Activated CD4-positive, alpha-beta memory T cell treated with anti-CD3 and anti-CD28 coated beads, Interleukin-2, amount 10 ng/mL, durations not matched to agents 7 days and 5 days (primary cell): Measurements from ENCODE around the gene TFB2M. TPM values are rescaled to one million over a fixed set of nuclear protein-coding genes. Genes with fewer than 3 reads are reported as not detected.
"Not testable (repeated sequence)": the region's sequence is repeated elsewhere in the genome, so short reads cannot be mapped to it uniquely, and the experiment has no call there.

ENCODE experiments used
- CTCF ChIA-PET: fragments of 350-600 bp; sonication (Branson Sonifier 250); formaldehyde crosslinking; loops from one replicate; lab custom pipeline; 2021; ENCODE audit warnings: antibody characterized with exemption, inconsistent platforms; lab: Charles Lee
- POLR2A ChIA-PET: fragments of 350-600 bp; sonication (Branson Sonifier 250); formaldehyde crosslinking; loops from one replicate; lab custom pipeline; 2021; ENCODE audit warnings: antibody characterized with exemption; lab: Charles Lee
- DNase-seq: peaks from one replicate; pipeline ENCODE4 v3.0.0-alpha.2; 2020
- H3K27ac Mint-ChIP-seq: one replicate; pipeline ENCODE4 v1.8.0; 2021; ENCODE audit warnings: mild to moderate bottlenecking, mixed read lengths
- H3K27me3 Mint-ChIP-seq: one replicate; pipeline ENCODE4 v1.8.0; 2021; ENCODE audit warnings: mixed read lengths
- H3K36me3 Mint-ChIP-seq: one replicate; pipeline ENCODE4 v1.8.0; 2021; ENCODE audit warnings: low read depth, mixed read lengths
- H3K4me1 Mint-ChIP-seq: one replicate; pipeline ENCODE4 v1.8.0; 2021; ENCODE audit warnings: mixed read lengths
- H3K4me3 Mint-ChIP-seq: one replicate; pipeline ENCODE4 v1.8.0; 2021; ENCODE audit warnings: mild to moderate bottlenecking, mixed read lengths
- H3K9me3 Mint-ChIP-seq: one replicate; pipeline ENCODE4 v1.8.0; 2021; ENCODE audit warnings: mixed read lengths
- total RNA-seq, 2 experiments: library from RNA; stranded (reverse); gene quantifications; one replicate each; pipeline ENCODE4 v1.2.3, GENCODE V29; 2021

TFB2M gene
- total RNA-seq, 2 experiments from 2014 or later = 7.4 to 9.0 TPM

DNA sequence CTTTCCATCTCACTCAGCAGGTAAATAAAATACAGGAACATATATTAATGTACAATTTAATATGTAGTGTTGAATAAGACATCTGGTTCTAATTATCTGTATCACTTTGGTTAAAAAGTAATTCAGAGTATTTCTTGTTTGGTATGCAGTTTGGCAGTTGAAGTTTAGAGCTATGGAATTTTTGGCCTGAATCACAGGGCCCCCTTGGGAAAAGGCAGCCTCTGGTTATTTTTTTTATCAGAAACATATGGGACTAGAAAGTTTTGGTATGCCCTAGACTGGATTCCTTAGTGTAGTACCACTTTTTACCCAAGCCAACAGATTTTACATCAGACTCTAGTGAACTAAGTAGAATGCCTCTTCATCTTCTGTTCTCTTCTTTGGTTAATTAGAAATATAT is 26.6 kb upstream of the TFB2M start:
- DNase-seq = no peak
- Mint-ChIP-seq H3K36me3 (peaks cover 56% of the 10 kb centered on the region), H3K4me1 (peaks cover 24% of the 10 kb centered on the region), H3K27ac (no peak overlapping the region), H3K27me3 (no peaks in the 10 kb centered on the region), H3K4me3 (no peak overlapping the region), H3K9me3 (peaks cover 7% of the 10 kb centered on the region)
- POLR2A ChIA-PET = no interaction called here
- CTCF ChIA-PET = no interaction called here

DNA sequence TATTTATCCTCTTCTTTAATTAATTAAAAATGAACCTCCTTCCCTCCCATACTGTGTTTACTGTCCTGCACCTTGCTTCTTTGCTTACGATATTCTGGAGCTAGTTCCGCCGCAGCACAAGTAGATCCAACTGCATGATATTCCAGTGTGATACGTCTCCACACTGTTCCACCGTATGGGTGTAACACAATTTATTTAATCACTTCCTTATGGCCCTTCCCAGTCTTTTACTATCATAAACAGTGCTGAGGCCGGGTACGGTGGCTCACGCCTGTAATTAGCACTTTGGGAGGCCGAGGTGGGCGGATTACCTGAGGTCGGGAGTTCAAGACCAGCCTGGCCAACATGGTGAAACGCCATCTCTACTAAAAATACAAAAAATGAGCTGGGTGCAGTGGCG is 25.9 kb upstream of the TFB2M start:
- Mint-ChIP-seq H3K27ac (no peak overlapping the region), H3K4me1 (peaks cover 31% of the 10 kb centered on the region), H3K27me3 (no peaks in the 10 kb centered on the region), H3K4me3 (no peak overlapping the region), H3K9me3 (peaks cover 7% of the 10 kb centered on the region), H3K36me3 (peaks cover 52% of the 10 kb centered on the region)
- CTCF ChIA-PET = no interaction called here
- POLR2A ChIA-PET = no interaction called here
- DNase-seq = no peak

DNA sequence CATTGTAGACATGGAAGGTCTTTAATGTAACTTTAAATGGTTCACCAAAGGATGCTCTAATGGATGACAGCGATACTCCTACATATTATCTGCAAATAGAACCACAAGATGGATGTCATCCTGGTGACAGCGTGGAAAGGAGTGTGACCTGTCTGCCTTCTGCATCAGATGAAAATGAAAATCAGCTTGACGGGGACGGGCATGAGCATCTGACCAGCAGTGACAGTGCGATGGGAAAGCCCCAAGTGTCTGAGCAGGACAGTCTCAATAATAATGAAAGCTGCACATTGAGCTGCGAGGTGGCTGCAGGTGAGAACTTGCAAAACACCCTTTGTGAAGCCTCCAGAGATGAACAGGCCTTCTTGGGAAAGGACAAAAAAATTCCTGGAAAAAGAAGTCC is 25.4 kb upstream of the TFB2M start:
- peaks cover 7% of the 10 kb centered on the region for H3K9me3 Mint-ChIP-seq
- H3K27ac Mint-ChIP-seq = no peak overlapping the region
- no peaks in the 10 kb centered on the region for H3K27me3 Mint-ChIP-seq
- ChIA-PET POLR2A (no interaction called here), CTCF (interaction anchor here (0.7 kb wide), 1 partner anchor 22 kb away, joined by 3 read pairs; no protein-coding TSS in a partner anchor)
- no peak for DNase-seq
- no peak overlapping the region for H3K4me3 Mint-ChIP-seq
- peaks cover 49% of the 10 kb centered on the region for H3K36me3 Mint-ChIP-seq
- H3K4me1 Mint-ChIP-seq = peaks cover 31% of the 10 kb centered on the region

DNA sequence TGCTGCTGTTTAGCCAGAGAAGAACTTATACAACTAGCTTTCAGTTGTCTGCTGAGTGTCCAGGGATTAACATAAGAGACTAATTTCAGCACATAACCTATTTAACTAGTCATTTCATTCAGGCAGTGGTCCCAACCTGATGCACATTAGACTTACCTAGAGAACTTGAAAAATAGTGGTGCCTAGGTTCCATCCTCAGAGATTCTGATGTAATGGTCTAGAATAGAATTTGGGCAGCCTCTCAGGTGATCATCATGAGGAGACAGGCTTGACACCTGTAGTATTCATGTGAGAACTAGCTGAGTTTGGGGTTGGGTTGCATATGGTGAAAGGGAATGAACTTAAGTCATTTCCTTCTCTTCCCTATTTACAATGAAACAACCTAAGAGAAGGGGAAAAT is 25.0 kb upstream of the TFB2M start:
- POLR2A ChIA-PET = no interaction called here

DNA sequence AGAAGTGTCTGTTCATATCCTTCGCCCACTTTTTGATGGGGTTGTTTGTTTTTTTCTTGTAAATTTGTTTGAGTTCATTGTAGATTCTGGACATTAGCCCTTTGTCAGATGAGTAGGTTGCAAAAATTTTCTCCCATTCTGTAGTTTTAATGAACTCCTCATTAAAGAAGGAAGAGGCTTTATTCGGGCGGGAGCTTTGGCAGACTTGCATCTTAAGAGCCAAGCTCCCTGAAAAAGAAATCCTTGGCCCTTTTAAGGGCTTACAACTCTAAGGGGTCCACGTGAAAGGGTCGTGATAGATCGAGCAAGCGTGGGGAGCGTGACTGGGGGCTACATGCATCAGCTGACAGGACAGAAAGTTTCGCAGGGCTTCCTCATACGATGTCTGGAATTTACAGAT is 23.9 kb upstream of the TFB2M start:
- H3K27me3 Mint-ChIP-seq, POLR2A ChIA-PET, CTCF ChIA-PET, H3K27ac Mint-ChIP-seq, H3K9me3 Mint-ChIP-seq, DNase-seq, H3K4me3 Mint-ChIP-seq: not testable (repeated sequence)
- H3K36me3 Mint-ChIP-seq = peaks cover 41% of the 10 kb centered on the region
- peaks cover 31% of the 10 kb centered on the region for H3K4me1 Mint-ChIP-seq

More for the DNA sequence above, 25.0 kb upstream of the TFB2M start:
- Mint-ChIP-seq H3K27ac (no peak overlapping the region), H3K36me3 (peaks cover 47% of the 10 kb centered on the region), H3K4me3 (no peak overlapping the region), H3K9me3 (peaks cover 7% of the 10 kb centered on the region), H3K27me3 (no peaks in the 10 kb centered on the region), H3K4me1 (peaks cover 31% of the 10 kb centered on the region)
- DNase-seq = no peak
- CTCF ChIA-PET = interaction anchor here (0.7 kb wide), 1 partner anchor 22 kb away, joined by 3 read pairs; no protein-coding TSS in a partner anchor

DNA sequence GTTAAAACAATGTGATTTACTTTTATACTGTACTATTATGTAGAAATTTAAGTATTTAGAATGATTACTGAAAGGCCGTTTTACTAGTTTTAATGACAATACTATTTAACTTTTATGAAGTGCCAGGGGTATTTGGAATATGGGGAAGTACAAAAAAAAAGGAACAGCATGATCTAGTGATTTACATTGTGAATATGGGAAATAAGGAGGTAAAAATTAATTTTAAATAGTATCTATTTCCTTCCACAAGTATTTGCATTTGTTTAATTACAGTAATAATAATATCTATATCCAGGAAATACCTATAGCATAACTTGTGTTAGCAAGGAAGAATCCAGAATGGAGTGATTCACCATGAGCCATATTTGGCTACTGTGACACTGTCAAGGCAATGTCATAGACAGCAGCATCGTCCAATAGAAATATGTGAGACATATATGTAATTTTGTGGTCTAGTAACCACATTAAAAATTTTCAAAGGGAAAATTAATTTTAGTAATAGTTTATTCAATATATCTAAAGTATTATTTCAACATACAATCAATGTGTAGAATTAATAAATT is 22.2 kb upstream of the TFB2M start:
- ChIA-PET POLR2A (no interaction called here), CTCF (no interaction called here)
- no peak overlapping the region for H3K4me3 Mint-ChIP-seq
- DNase-seq = no peak
- H3K27me3 Mint-ChIP-seq = no peaks in the 10 kb centered on the region
- H3K9me3 Mint-ChIP-seq = peaks cover 7% of the 10 kb centered on the region
- H3K27ac Mint-ChIP-seq = no peak overlapping the region
- peaks cover 43% of the 10 kb centered on the region for H3K36me3 Mint-ChIP-seq
- peaks cover 34% of the 10 kb centered on the region for H3K4me1 Mint-ChIP-seq

DNA sequence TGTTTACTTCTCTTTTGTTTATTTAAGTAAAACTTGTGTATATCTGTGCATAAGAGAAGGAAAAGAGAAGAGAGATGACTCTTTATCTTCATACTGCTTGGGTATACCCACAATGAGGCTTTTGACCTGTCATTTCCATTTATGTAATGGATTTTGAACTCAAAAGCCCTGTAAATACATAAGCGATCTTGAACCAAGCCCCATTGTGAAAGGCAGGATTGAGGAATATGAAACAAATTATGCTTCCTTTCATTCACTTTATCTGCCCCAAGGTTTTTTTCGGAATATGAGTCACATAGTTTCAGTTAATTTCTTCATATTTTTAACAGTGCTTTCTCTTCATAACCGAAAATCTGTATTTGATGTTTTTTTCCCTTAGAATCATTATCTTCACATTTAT is 21.5 kb upstream of the TFB2M start:
- H3K4me1 Mint-ChIP-seq = peaks cover 36% of the 10 kb centered on the region
- no peak overlapping the region for H3K4me3 Mint-ChIP-seq
- H3K36me3 Mint-ChIP-seq = peaks cover 44% of the 10 kb centered on the region
- no peak for DNase-seq
- no peak overlapping the region for H3K27ac Mint-ChIP-seq
- CTCF ChIA-PET = no interaction called here
- H3K9me3 Mint-ChIP-seq = peaks cover 7% of the 10 kb centered on the region
- no peaks in the 10 kb centered on the region for H3K27me3 Mint-ChIP-seq
- POLR2A ChIA-PET = no interaction called here

DNA sequence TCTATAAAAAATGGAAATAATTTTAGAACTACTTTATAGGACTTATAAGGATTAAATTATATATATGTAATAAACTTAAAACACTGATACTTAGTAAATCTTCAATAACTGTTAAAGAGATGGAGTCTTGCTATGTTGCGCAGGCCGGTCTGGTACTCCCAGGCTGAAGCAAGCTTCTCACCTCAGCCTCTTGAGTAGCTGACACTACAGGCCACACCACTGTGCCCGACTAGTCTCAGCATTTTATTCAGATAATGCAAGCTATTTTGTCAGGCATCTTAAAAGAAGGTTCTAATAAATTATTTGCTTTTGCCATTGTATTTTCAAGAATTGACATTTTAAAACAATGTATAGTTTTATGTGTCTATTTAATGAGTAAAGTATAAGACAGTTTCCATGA is 21.0 kb upstream of the TFB2M start:
- H3K36me3 Mint-ChIP-seq = peaks cover 43% of the 10 kb centered on the region
- POLR2A ChIA-PET = no interaction called here
- H3K4me1 Mint-ChIP-seq = peaks cover 37% of the 10 kb centered on the region

DNA sequence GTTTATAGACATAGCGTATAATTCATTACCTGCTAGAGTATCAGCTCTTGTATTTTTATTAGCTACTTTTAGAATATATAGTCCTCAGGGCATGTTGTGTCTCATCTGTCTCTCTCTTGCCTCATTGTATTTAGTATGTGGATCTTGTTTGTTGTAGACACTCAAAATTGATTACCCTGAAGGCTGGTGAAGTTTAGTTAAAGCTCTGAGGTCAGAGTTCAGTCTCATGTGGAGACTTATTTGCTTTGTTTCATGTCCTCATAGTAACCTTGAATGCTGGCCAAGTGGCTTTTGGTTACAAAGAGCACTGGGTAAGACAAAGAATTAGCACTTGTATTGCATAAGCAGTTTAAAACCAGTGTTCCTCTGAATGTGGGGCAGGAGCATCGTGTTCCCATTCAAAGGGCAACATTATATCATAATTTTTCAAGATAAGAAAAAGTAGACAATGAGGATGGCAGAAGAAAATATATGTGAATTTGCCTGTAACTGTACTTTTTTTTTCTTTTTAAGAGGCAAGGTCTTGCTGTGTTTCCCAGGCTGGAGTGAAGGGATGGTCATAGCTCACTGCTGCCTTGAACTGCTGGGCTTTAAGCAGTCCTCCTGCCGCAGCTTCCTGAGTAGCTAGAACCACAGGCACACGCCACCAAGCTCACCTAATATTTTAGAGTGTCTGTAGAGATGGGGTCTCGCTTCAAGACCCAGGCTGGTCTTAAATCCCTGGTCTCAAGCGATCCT is 17.6 kb upstream of the TFB2M start:
- Mint-ChIP-seq H3K27me3 (no peaks in the 10 kb centered on the region), H3K27ac (no peak overlapping the region), H3K9me3 (no peaks in the 10 kb centered on the region), H3K4me1 (peaks cover 31% of the 10 kb centered on the region), H3K36me3 (peaks cover 28% of the 10 kb centered on the region), H3K4me3 (no peak overlapping the region)
- ChIA-PET CTCF (interaction anchor here (0.6 to 0.7 kb wide), 2 partner anchors 75 to 102 kb away, joined by 3 read pairs; no protein-coding TSS in a partner anchor), POLR2A (interaction anchor here (1.6 kb wide), 1 partner anchor 18 kb away, joined by 6 read pairs; the partner anchor contains the start of genes CNST and TFB2M)
- DNase-seq = no peak

More for the DNA sequence above, 21.0 kb upstream of the TFB2M start:
- Mint-ChIP-seq H3K27me3 (no peaks in the 10 kb centered on the region), H3K27ac (no peak overlapping the region), H3K9me3 (peaks cover 7% of the 10 kb centered on the region), H3K4me3 (no peak overlapping the region)
- CTCF ChIA-PET = no interaction called here
- no peak for DNase-seq

DNA sequence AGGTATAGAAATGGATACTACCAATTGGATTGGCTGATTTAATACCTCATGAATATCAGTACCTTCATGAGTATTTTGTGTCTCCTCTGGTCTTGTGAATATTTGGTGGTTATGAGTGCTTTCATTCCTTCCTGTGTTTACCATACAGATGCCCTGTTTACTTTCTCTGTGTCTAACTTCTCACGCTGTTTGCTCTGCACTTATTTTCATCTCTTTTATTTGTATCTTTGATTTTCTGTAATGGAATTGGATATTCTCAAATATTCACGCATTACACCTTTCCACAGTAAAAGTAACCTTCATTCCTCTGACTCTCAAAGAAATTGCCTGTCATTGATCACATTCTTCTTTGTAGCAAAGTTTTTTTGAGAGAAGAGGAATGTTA is 17.0 kb upstream of the TFB2M start:
- H3K36me3 Mint-ChIP-seq = peaks cover 29% of the 10 kb centered on the region
- H3K27me3 Mint-ChIP-seq = no peaks in the 10 kb centered on the region
- ChIA-PET CTCF (no interaction called here), POLR2A (interaction anchor here (1.6 kb wide), 1 partner anchor 17 kb away, joined by 6 read pairs; the partner anchor contains the start of genes CNST and TFB2M)
- H3K9me3 Mint-ChIP-seq = no peaks in the 10 kb centered on the region
- DNase-seq = no peak
- no peak overlapping the region for H3K27ac Mint-ChIP-seq
- H3K4me1 Mint-ChIP-seq = peaks cover 30% of the 10 kb centered on the region
- H3K4me3 Mint-ChIP-seq = no peak overlapping the region

DNA sequence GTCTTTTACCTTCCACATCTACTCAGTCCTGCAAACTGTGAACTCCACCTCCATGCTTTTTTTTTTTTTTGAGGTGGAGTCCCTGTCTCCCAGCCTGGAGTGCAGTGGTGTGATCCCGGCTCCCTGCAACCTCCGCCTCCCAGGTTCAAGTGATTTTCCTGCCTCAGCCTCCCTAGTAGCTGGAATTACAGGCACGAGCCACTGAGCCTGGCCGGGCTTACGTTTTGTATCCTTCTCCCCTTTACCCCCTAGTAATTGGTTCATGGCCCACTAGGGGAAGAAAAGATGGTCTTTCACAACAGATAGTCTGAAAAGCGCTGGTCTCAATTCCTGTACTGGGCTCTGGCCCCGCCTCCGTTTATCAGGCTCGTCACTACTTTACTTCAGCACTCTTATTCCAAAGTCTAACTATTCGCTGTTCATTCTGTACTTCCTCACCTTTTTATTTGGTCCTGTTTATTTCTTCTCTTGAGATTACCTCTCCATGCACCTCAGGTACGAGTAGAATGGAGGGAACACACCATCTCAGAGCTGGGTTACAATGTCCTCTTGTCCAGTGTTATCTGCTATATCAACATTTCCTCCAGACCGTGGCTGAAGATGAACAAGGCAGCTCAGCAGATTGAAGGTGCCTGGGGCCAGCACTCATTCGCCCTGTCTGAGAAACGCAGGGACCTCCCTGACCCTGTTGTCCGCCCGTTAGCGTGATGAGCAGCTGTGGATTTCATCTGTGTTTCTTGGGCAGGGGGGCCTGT is 16.4 kb upstream of the TFB2M start:
- Mint-ChIP-seq H3K4me1 (peaks cover 29% of the 10 kb centered on the region), H3K36me3 (peaks cover 33% of the 10 kb centered on the region), H3K27me3 (no peaks in the 10 kb centered on the region), H3K9me3 (no peaks in the 10 kb centered on the region), H3K4me3 (no peak overlapping the region), H3K27ac (no peak overlapping the region)
- DNase-seq = no peak
- ChIA-PET CTCF (no interaction called here), POLR2A (interaction anchor here (1.2 to 1.6 kb wide), 2 partner anchors 10 to 17 kb away, joined by 4 to 6 read pairs; partner anchors contain the start of genes CNST and TFB2M)

DNA sequence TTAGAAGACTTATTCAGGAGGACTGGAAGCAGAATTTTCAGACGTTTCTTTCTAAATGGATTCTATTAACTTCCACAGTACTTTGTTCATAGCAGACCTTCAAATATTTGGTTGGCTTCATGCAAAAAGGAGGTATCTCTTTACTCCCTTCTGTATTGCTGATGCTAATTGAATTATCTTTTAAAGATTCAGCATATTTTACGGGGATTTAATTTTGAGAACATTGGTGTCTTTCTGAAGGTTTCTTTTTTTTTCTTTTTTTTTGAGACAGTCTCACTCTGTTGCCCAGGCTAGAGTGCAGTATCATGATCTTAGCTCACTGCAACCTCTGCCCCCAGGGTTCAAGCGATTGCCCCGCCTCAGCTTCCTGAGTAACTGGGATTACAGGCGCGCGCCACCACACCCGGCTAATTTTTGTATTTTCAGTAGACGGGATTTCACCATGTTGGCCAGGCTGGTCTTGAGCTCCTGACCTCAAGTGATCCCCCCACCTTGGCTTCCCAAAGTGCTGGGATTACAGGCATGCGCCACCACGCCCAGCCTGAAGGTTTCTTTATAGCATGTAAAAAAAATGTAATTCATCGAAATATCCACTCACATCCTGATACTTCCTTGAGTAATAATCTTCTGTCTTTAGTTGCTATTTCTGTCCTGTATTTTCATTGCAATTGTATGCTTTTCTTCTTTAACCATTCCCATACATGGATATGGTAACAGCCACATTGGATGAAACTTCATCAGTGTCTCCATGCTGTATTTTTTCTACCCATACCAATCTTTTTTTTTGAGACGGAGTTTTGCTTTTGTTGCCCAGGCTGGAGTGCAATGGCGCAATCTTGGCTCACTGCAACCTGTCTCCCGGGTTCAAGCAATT is 14.7 kb upstream of the TFB2M start:
- Mint-ChIP-seq H3K9me3 (no peaks in the 10 kb centered on the region), H3K27me3 (no peaks in the 10 kb centered on the region), H3K36me3 (peaks cover 38% of the 10 kb centered on the region), H3K4me3 (no peak overlapping the region), H3K27ac (no peak overlapping the region), H3K4me1 (peaks cover 36% of the 10 kb centered on the region)
- no peak for DNase-seq
- CTCF ChIA-PET = no interaction called here
- POLR2A ChIA-PET = interaction anchor here (1.2 kb wide), 1 partner anchor 9 kb away, joined by 4 read pairs; no protein-coding TSS in a partner anchor
